Calu3 (cell line): ENCODE data around the gene ABHD1. TPM values are rescaled to one million over a fixed set of nuclear protein-coding genes. Genes with fewer than 3 reads are reported as not detected.

Experiments
- BruUV-seq: library from RNA; stranded (reverse); fragments of 400-500 nt; replicated peaks from 2 replicates; lab custom pipeline; 2021; lab: Mats Ljungman, UMichigan
- CTCF ChIA-PET: fragments of 300-600 bp; sonication (Branson Sonifier 250); formaldehyde crosslinking; loops from one replicate; lab custom pipeline; 2022; ENCODE audit warnings: antibody characterized with exemption; lab: Charles Lee
- DNase-seq: peaks from one replicate; pipeline ENCODE4 v3.0.0; 2022
- H3K27ac Mint-ChIP-seq: one replicate; pipeline ENCODE4 v1.8.0; 2022; ENCODE audit warnings: mixed read lengths; ENCODE audit not compliant: unreplicated experiment
- H3K27me3 Mint-ChIP-seq: one replicate; pipeline ENCODE4 v1.8.0; 2022; ENCODE audit warnings: mixed read lengths; ENCODE audit not compliant: unreplicated experiment
- H3K36me3 Mint-ChIP-seq: one replicate; pipeline ENCODE4 v1.8.0; 2022; ENCODE audit warnings: mild to moderate bottlenecking, moderate library complexity, mixed read lengths; ENCODE audit not compliant: insufficient read depth, unreplicated experiment
- H3K4me1 Mint-ChIP-seq: one replicate; pipeline ENCODE4 v1.8.0; 2022; ENCODE audit warnings: mild to moderate bottlenecking, low read depth, mixed read lengths; ENCODE audit not compliant: unreplicated experiment
- H3K4me3 Mint-ChIP-seq: one replicate; pipeline ENCODE4 v1.8.0; 2022; ENCODE audit warnings: mild to moderate bottlenecking, low read depth, moderate library complexity, mixed read lengths; ENCODE audit not compliant: unreplicated experiment
- H3K9me3 Mint-ChIP-seq: one replicate; pipeline ENCODE4 v1.8.0; 2022; ENCODE audit warnings: low read depth, mixed read lengths; ENCODE audit not compliant: unreplicated experiment
- CTCF ChIP-seq: fragments of 200-600 bp; IDR thresholded peaks from one replicate; pipeline ENCODE4 v1.8.0; 2022; ENCODE audit warnings: antibody characterized with exemption; ENCODE audit not compliant: unreplicated experiment
- intact Hi-C: fragments of 100-400 bp; cut with micrococcal nuclease; formaldehyde crosslinking; loops from one replicate; pipeline ENCODE4 v1.10.0; 2022; ENCODE audit not compliant: unreplicated experiment
- total RNA-seq: library from RNA; stranded (reverse); gene quantifications from 2 replicates; pipeline ENCODE4 v1.2.3, GENCODE V29; 2022

The ABHD1 gene
- total RNA-seq, 1 experiment from 2014 or later = 0.64 TPM

GRCh38 chr2:27086724-27087593, 36.7 kb upstream of the ABHD1 start, which contains the start of gene KHK:
Gene KHK (plus strand): TSS chr2:27086772. CDS start chr2:27087260, 488 bp downstream.
- Mint-ChIP-seq H3K4me1 (peaks cover 7% of the 10 kb centered on the region), H3K27ac (peak within 1 kb of the TSS; percentile 44), H3K9me3 (no peaks in the 10 kb centered on the region), H3K4me3 (peak within 1 kb of the TSS; percentile 82), H3K36me3 (peaks cover 25% of the 10 kb centered on the region), H3K27me3 (no peaks in the 10 kb centered on the region)
- intact Hi-C loops = no loop called here
- BruUV-seq = no TSS peak
- peak; percentile 41 for DNase-seq
- peak; percentile 4 for TF ChIP-seq CTCF
- CTCF ChIA-PET = interaction anchor here (0.7 to 2.7 kb wide), 7 partner anchors 53 to 206 kb away, joined by 3 to 10 read pairs (median 5); partner anchors contain the start of gene CAD

DNA sequence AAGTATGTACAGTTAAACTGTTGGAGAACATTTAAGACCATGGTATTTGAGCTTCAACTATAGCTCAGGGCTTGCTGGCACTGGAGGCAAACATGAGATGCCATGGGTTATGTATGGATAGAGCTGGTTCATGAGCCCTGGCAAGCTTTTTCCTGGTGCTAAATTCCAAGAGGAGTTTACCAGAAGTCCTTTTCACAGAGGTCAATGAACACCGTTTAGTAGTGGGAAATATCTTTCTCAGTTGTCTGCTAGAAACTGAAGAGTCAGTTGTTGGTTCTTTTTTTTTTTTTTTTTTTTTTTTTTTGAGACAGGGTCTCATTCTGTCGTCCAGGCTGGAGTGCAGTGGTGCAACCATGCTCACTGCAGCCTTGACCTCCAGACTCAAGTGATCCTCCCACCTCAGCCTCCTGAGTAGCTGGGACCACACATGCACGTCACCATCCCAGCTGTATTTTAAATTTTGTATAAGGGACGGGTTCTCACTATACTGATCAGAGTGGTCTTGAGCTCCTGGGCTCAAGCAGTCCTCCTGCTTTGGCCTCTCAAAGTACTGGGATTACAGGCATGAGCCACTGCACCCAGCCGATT, 35.7 kb upstream of the ABHD1 start:
- intact Hi-C loops = no loop called here
- peaks cover 7% of the 10 kb centered on the region for H3K4me1 Mint-ChIP-seq
- H3K27me3 Mint-ChIP-seq = no peaks in the 10 kb centered on the region
- H3K36me3 Mint-ChIP-seq = peaks cover 21% of the 10 kb centered on the region
- H3K4me3 Mint-ChIP-seq = no peak overlapping the region
- H3K9me3 Mint-ChIP-seq = no peaks in the 10 kb centered on the region
- TF ChIP-seq CTCF = no peak
- DNase-seq = no peak
- CTCF ChIA-PET = interaction anchor here (0.7 to 2.7 kb wide), 2 partner anchors 54 to 126 kb away, joined by 9 to 10 read pairs; no protein-coding TSS in a partner anchor
- BruUV-seq = no TSS peak
- H3K27ac Mint-ChIP-seq = no peak overlapping the region

GRCh38 chr2:27088634-27089033, 35.0 kb upstream of the ABHD1 start:
- H3K27me3 Mint-ChIP-seq = no peaks in the 10 kb centered on the region
- peaks cover 21% of the 10 kb centered on the region for H3K36me3 Mint-ChIP-seq
- DNase-seq = no peak
- peaks cover 7% of the 10 kb centered on the region for H3K4me1 Mint-ChIP-seq
- CTCF ChIA-PET = no interaction called here
- no peak overlapping the region for H3K27ac Mint-ChIP-seq
- intact Hi-C loops = no loop called here
- H3K4me3 Mint-ChIP-seq = no peak overlapping the region
- no TSS peak for BruUV-seq
- no peaks in the 10 kb centered on the region for H3K9me3 Mint-ChIP-seq
- TF ChIP-seq CTCF = no peak

- no peak for DNase-seq
- peaks cover 21% of the 10 kb centered on the region for H3K36me3 Mint-ChIP-seq
- H3K9me3 Mint-ChIP-seq = no peaks in the 10 kb centered on the region
- no peak overlapping the region for H3K4me3 Mint-ChIP-seq
- BruUV-seq = no TSS peak
- H3K27me3 Mint-ChIP-seq = no peaks in the 10 kb centered on the region
- H3K27ac Mint-ChIP-seq = no peak overlapping the region
- no peak for TF ChIP-seq CTCF
- intact Hi-C loops = no loop called here
- CTCF ChIA-PET = interaction anchor here (0.6 kb wide), 1 partner anchor 18 kb away, joined by 5 read pairs; the partner anchor contains the start of gene OST4
- peaks cover 14% of the 10 kb centered on the region for H3K4me1 Mint-ChIP-seq
These were observed 34.3 kb upstream of the ABHD1 start for GRCh38 chr2:27089111-27089954.
